Loucy (cell line): ENCODE measurements around the gene FZD10.

ENCODE experiments used
- H2AFZ ChIP-seq: fragments of 200-600 bp; sonication (generic); 2 replicates; pipeline ENCODE4 v1.6.0; 2016; ENCODE audit warnings: antibody characterized with exemption, mild to moderate bottlenecking, low read length, moderate library complexity
- H3F3A ChIP-seq: fragments of 200-600 bp; 2 replicates; pipeline ENCODE4 v1.6.0; 2016; ENCODE audit warnings: antibody characterized with exemption, low read depth, mild to moderate bottlenecking
- H3K27me3 ChIP-seq: fragments of 200-600 bp; sonication (generic); 2 replicates; pipeline ENCODE4 v1.6.1; 2014; ENCODE audit warnings: low read length, mild to moderate bottlenecking; ENCODE audit not compliant: insufficient read depth, poor library complexity, severe bottlenecking
- H3K36me3 ChIP-seq: fragments of 200-600 bp; sonication (generic); 2 replicates; pipeline ENCODE4 v1.6.1; 2016; ENCODE audit warnings: low read length; ENCODE audit not compliant: insufficient read depth
- H3K4me1 ChIP-seq: fragments of 200-600 bp; sonication (generic); 2 replicates; pipeline ENCODE4 v1.5.1; 2014; ENCODE audit warnings: low read length, mild to moderate bottlenecking; ENCODE audit not compliant: insufficient read depth, poor library complexity, severe bottlenecking
- H3K4me2 ChIP-seq: fragments of 200-600 bp; sonication (generic); 2 replicates; pipeline ENCODE4 v1.6.0; 2014; ENCODE audit warnings: antibody characterized with exemption, low read length, low read depth, mild to moderate bottlenecking; ENCODE audit not compliant: poor library complexity, severe bottlenecking
- H3K4me3 ChIP-seq: fragments of 200-600 bp; sonication (generic); 2 replicates; pipeline ENCODE4 v1.5.1; 2014; ENCODE audit warnings: low read length, mild to moderate bottlenecking, mixed read lengths; ENCODE audit not compliant: poor library complexity, severe bottlenecking
- H3K79me2 ChIP-seq: fragments of 200-600 bp; sonication (generic); 2 replicates; pipeline ENCODE4 v1.6.1; 2014; ENCODE audit warnings: low read length; ENCODE audit not compliant: insufficient read depth
- H3K9ac ChIP-seq: fragments of 200-600 bp; sonication (generic); 2 replicates; pipeline ENCODE4 v1.6.0; 2014; ENCODE audit warnings: mild to moderate bottlenecking, low read depth, low read length, moderate library complexity; ENCODE audit not compliant: poor library complexity, severe bottlenecking
- H3K9me2 ChIP-seq: fragments of 200-600 bp; sonication (generic); replicated peaks from 2 replicates; pipeline ENCODE4 v1.6.1; 2016; ENCODE audit warnings: low read depth, low read length, mixed read lengths
- H3K9me3 ChIP-seq: fragments of 200-600 bp; sonication (generic); 2 replicates; pipeline ENCODE4 v1.6.1; 2014; ENCODE audit warnings: mild to moderate bottlenecking, antibody characterized with exemption, low read length, low read depth; ENCODE audit not compliant: insufficient read depth
- H4K20me1 ChIP-seq: fragments of 200-600 bp; sonication (generic); 2 replicates; pipeline ENCODE4 v1.6.0; 2014; ENCODE audit warnings: antibody characterized with exemption, low read length, mild to moderate bottlenecking; ENCODE audit not compliant: insufficient read depth, poor library complexity, severe bottlenecking
- CTCF ChIP-seq: fragments of 200-600 bp; sonication (generic); conservative IDR thresholded peaks from 2 replicates; pipeline ENCODE4 v1.5.1; 2014; ENCODE audit warnings: mild to moderate bottlenecking, antibody characterized with exemption, low read length
- EZH2phosphoT487 ChIP-seq: fragments of 200-600 bp; IDR thresholded peaks from 2 replicates; pipeline ENCODE4 v1.6.1; 2018; ENCODE audit warnings: antibody characterized with exemption, mild to moderate bottlenecking, moderate library complexity, borderline replicate concordance

FZD10 gene

GRCh38 chr12:130164936-130165335 is 2.7 kb downstream of the FZD10 start:
- Histone ChIP-seq H3K4me2 (no peak overlapping the region), H3K79me2 (no peaks in the 10 kb centered on the region), H3K9ac (no peak overlapping the region), H3K27me3 (peaks cover 6% of the 10 kb centered on the region), H3K9me3 (no peaks in the 10 kb centered on the region), H2AFZ (no peak overlapping the region), H3K4me1 (peaks cover 13% of the 10 kb centered on the region), H3K9me2 (no peaks in the 10 kb centered on the region), H3F3A (no peaks in the 10 kb centered on the region), H3K4me3 (no peak overlapping the region), H4K20me1 (no peaks in the 10 kb centered on the region), H3K36me3 (no peaks in the 10 kb centered on the region)
- no peak for TF ChIP-seq CTCF
- TF ChIP-seq EZH2phosphoT487, result no peak

- Histone ChIP-seq H2AFZ (no peak overlapping the region), H3K36me3 (no peaks in the 10 kb centered on the region), H3F3A (no peaks in the 10 kb centered on the region), H3K4me3 (no peak overlapping the region), H3K27me3 (no peaks in the 10 kb centered on the region), H3K9ac (no peak overlapping the region), H3K4me1 (peaks cover 19% of the 10 kb centered on the region), H4K20me1 (no peaks in the 10 kb centered on the region), H3K4me2 (no peak overlapping the region), H3K79me2 (no peaks in the 10 kb centered on the region), H3K9me2 (no peaks in the 10 kb centered on the region), H3K9me3 (no peaks in the 10 kb centered on the region)
- TF ChIP-seq EZH2phosphoT487, result no peak
- TF ChIP-seq CTCF, result no peak
Observed at GRCh38 chr12:130166306-130166705, 4.0 kb downstream of the FZD10 start.

GRCh38 chr12:130167537-130167936 is 5.3 kb downstream of the FZD10 start:
- Histone ChIP-seq H3K36me3 (no peaks in the 10 kb centered on the region), H3K79me2 (no peaks in the 10 kb centered on the region), H3K9me3 (no peaks in the 10 kb centered on the region), H3K27me3 (no peaks in the 10 kb centered on the region), H3K4me1 (peaks cover 19% of the 10 kb centered on the region), H3K4me2 (no peak overlapping the region), H3K9me2 (no peaks in the 10 kb centered on the region), H4K20me1 (no peaks in the 10 kb centered on the region), H3K4me3 (no peak overlapping the region), H3F3A (no peaks in the 10 kb centered on the region), H3K9ac (no peak overlapping the region), H2AFZ (no peak overlapping the region)
- TF ChIP-seq CTCF, result no peak
- TF ChIP-seq EZH2phosphoT487, result no peak
